NCI-H1092 (cell line): ENCODE results near the gene C1orf74.
"Not testable (repeated sequence)": the region's sequence is repeated elsewhere in the genome, so short reads cannot be mapped to it uniquely, and the experiment has no call there.

Source experiments
- DNase-seq: peaks from one replicate; lab custom pipeline; 2025; lab: John Stamatoyannopoulos, UW

Gene C1orf74

GRCh38 chr1:209805341-209805781 lies 21.0 kb upstream of the C1orf74 start:
- no peak for DNase-seq

GRCh38 chr1:209803568-209803967 lies 19.2 kb upstream of the C1orf74 start:
- DNase-seq = no peak

- no peak for DNase-seq
These were observed 18.4 kb upstream of the C1orf74 start for GRCh38 chr1:209802780-209803152.

- DNase-seq = no peak
These were observed 17.9 kb upstream of the C1orf74 start for GRCh38 chr1:209802117-209802779.

- DNase-seq = peak; percentile 58
These were observed 16.9 kb upstream of the C1orf74 start for GRCh38 chr1:209800984-209801834.

- DNase-seq = no peak
These were observed 13.8 kb upstream of the C1orf74 start for GRCh38 chr1:209797978-209798639.

GRCh38 chr1:209793711-209794110 lies 9.4 kb upstream of the C1orf74 start:
- DNase-seq = not testable (repeated sequence)

- DNase-seq = no peak
These were observed 7.6 kb upstream of the C1orf74 start for GRCh38 chr1:209791920-209792319.

GRCh38 chr1:209790286-209791193 lies 6.2 kb upstream of the C1orf74 start:
- no peak for DNase-seq

GRCh38 chr1:209789245-209789644 lies 4.9 kb upstream of the C1orf74 start:
- DNase-seq = no peak

- DNase-seq = peak; percentile 50
These were observed 3.2 kb upstream of the C1orf74 start for GRCh38 chr1:209787551-209787950.

GRCh38 chr1:209786146-209786545 lies 1.8 kb upstream of the C1orf74 start:
- DNase-seq = no peak

- no peak for DNase-seq
These were observed 1.2 kb upstream of the C1orf74 start for GRCh38 chr1:209785592-209785991.

GRCh38 chr1:209783386-209783785 lies 973 bp downstream of the C1orf74 start:
- DNase-seq = no peak

- no peak for DNase-seq
These were observed 4.1 kb downstream of the C1orf74 start for GRCh38 chr1:209780268-209780667.

GRCh38 chr1:209778102-209778501 lies 6.3 kb downstream of the C1orf74 start:
- no peak for DNase-seq

GRCh38 chr1:209777587-209777986 lies 6.8 kb downstream of the C1orf74 start:
- DNase-seq = no peak

- no peak for DNase-seq
These were observed 8.7 kb downstream of the C1orf74 start for GRCh38 chr1:209775678-209776077.

GRCh38 chr1:209774592-209774991 lies 9.8 kb downstream of the C1orf74 start:
- no peak for DNase-seq

GRCh38 chr1:209772126-209772525 lies 12.2 kb downstream of the C1orf74 start:
- DNase-seq = no peak

- no peak for DNase-seq
These were observed 13.5 kb downstream of the C1orf74 start for GRCh38 chr1:209770636-209771415.
